Measurements from ENCODE around the gene FAM72C.
"Not testable (repeated sequence)": the region's sequence is repeated elsewhere in the genome, so short reads cannot be mapped to it uniquely, and the experiment has no call there.

Gene FAM72C

DNA sequence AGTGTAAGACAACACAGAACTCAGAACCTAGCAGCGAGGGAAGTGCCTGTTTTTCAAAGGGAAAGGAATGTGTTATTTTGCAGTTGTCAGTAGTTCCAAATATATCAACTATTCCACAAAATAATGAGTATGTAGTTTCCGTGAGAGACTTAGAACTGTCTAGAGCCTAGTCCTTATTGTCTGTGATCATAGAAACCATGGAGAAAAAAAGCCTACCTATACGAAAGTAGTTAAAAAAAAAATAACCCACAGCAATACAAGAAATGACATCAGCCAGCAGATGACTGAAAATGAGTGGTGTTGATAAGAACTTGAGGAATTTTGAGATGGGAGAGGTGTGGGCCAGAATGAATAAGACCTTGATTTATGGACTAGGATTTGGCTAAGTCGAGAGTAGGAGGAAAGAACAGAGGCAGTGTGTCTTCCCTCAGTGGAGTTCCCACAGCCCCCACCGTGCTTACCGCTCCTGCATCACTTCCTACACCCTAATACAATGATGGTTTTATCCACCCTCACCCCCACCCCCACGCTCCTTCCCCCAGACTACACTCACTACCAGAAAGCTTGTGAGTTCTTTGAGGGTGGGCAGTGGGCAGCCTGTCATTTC lies 21.6 kb upstream of the FAM72C start:
- H3K9me3 Mint-ChIP-seq; H3K27me3 Mint-ChIP-seq; H3K4me1 Mint-ChIP-seq (ENCODE audit: low read depth); H3K27ac Mint-ChIP-seq; H3K4me3 Mint-ChIP-seq; H3K36me3 Mint-ChIP-seq (ENCODE audit: low read depth); intact Hi-C loops (cut with micrococcal nuclease): not testable (repeated sequence)

DNA sequence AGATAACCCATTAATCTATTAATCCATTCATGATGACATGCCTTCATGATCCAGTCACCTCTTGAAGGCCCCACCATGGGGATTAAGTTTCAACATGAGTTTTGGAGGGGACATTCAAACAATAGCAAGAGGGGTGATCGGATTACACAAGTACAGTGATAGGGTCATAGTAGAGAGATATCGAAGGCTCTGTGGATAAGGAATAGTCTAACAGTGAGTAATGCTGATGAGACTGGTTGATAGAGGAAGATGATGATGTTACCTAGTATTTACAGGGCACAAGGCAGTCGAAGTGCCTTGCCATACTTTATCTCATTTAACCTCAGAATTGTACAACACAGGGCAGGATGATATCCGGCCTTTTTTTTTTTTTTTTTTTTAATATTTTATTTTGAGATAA lies 18.9 kb upstream of the FAM72C start:
- H3K27ac Mint-ChIP-seq; intact Hi-C loops (cut with micrococcal nuclease); H3K4me3 Mint-ChIP-seq; H3K36me3 Mint-ChIP-seq (ENCODE audit: low read depth); H3K9me3 Mint-ChIP-seq; H3K27me3 Mint-ChIP-seq; H3K4me1 Mint-ChIP-seq (ENCODE audit: low read depth): not testable (repeated sequence)

DNA sequence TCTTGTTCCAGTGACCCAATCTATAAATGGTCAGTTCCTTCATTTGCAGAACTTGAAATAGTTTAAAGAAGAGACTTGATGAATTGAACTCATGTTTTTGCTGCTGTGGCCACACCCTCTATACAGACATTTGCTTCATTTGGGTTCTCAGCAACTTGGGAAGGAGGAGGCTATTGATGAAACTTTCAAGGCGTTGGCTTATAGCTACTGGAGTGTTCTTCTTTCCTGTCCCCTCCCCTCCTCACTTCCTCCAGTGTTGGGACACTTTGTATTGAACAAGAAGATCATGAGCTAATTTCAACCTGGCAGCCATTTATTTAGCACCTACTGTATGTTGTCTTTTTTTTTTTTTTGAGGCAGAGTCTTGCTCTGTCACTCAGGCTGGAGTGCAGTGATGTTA lies 17.9 kb upstream of the FAM72C start:
- H3K27ac Mint-ChIP-seq; H3K27me3 Mint-ChIP-seq; intact Hi-C loops (cut with micrococcal nuclease); H3K4me1 Mint-ChIP-seq (ENCODE audit: low read depth); H3K4me3 Mint-ChIP-seq; H3K9me3 Mint-ChIP-seq; H3K36me3 Mint-ChIP-seq (ENCODE audit: low read depth): not testable (repeated sequence)

DNA sequence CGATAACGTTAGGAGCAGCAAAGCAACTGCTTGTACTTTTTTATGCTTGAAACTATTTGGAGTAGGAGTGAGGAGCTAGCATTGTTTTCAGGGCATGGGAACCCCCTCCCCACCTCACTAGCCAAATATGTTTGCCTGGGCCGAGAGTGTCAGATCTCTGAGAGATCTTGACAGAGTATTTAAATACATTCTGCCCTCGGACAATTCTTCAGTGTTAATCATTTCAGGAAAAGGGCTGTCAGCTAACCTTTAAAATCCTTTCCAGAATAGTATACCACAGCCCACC lies 17.6 kb upstream of the FAM72C start:
- intact Hi-C loops (cut with micrococcal nuclease), result not testable (repeated sequence)

GRCh38 chr1:143988602-143989426 lies 17.0 kb upstream of the FAM72C start:
- H3K4me1 Mint-ChIP-seq (ENCODE audit: low read depth); H3K4me3 Mint-ChIP-seq; H3K27me3 Mint-ChIP-seq; H3K9me3 Mint-ChIP-seq; intact Hi-C loops (cut with micrococcal nuclease); H3K36me3 Mint-ChIP-seq (ENCODE audit: low read depth); H3K27ac Mint-ChIP-seq: not testable (repeated sequence)

More for the DNA sequence above, 17.6 kb upstream of the FAM72C start:
- H3K9me3 Mint-ChIP-seq; H3K4me3 Mint-ChIP-seq; H3K4me1 Mint-ChIP-seq (ENCODE audit: low read depth); H3K27me3 Mint-ChIP-seq; H3K36me3 Mint-ChIP-seq (ENCODE audit: low read depth); H3K27ac Mint-ChIP-seq: not testable (repeated sequence)

DNA sequence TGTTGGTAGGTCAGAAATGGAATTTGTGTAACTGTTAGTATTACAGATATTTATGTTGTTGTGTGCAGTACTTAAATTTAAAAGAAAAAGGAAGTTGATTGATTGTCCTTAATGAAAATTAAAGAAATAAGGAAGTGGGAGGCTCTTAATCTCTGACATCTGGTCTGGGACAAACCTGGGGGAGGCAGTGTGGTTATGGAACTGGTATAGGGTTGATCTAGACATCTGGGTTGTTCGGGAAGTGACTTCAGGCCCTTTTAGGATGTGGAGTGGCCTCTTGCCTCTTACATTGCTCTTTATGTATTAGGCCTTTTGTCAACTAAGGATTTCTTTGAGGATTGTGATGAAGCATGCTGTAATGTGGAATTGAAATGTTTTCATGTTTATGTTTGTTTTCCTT lies 16.1 kb upstream of the FAM72C start:
- H3K36me3 Mint-ChIP-seq (ENCODE audit: low read depth); H3K27me3 Mint-ChIP-seq; intact Hi-C loops (cut with micrococcal nuclease); H3K27ac Mint-ChIP-seq; H3K4me3 Mint-ChIP-seq; H3K4me1 Mint-ChIP-seq (ENCODE audit: low read depth); H3K9me3 Mint-ChIP-seq: not testable (repeated sequence)

DNA sequence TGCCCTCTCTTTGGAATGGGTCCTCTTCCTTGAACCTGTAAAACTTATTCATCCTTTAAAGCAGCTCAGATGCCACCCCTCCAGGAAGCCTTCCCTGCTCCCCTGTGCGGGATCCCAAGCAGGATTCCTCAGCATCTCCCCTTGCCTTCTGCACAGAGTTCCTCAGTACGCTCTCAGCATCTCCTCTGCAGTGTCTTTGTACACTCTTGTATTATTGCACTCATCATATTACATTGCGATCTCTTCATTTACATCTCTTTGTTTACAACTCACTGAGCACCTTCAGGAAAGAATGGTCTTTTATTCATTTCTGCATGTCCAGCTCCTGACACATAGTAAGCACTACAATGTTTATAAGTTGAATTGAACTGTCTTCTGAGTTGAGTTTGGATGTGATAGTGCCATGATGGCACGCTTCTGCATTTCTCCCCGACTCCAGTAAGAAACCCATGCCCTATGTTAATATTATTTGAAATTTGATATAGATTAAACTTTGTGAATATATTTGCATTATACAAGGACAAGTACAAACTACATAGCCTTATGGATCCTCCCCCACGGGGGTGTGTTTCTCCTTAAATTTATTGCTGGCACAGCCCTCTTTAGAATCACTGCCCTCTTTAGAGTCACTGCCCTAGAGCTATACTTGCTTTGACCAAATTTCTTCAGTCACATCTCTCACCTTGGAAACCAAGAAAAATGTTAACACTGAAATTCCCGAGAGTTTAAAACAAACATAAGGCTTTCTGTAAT lies 13.1 kb upstream of the FAM72C start:
- H3K9me3 Mint-ChIP-seq; H3K4me1 Mint-ChIP-seq (ENCODE audit: low read depth); H3K27me3 Mint-ChIP-seq; H3K4me3 Mint-ChIP-seq; H3K27ac Mint-ChIP-seq; H3K36me3 Mint-ChIP-seq (ENCODE audit: low read depth); intact Hi-C loops (cut with micrococcal nuclease): not testable (repeated sequence)

DNA sequence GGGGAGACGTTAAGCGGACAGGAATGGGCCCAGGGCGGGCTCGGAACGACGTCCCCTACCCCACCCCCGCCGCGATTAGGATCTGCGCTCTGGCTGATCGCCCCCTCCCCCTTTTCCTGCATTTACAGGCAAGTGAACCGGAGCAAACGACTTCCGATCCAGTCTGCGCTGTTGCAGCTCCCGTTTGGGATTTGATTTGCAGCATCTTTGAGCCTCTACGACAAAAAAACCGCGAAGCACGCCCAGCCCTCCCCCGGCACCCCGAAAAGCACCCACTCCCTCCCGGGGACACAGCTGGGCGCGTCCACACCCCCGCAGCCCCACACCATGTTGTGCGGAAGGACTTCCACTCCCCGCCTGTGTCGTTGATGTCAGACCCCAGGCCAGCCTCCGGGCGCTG lies 2.6 kb upstream of the FAM72C start:
- H3K4me1 Mint-ChIP-seq (ENCODE audit: low read depth); H3K27me3 Mint-ChIP-seq; H3K9me3 Mint-ChIP-seq; H3K36me3 Mint-ChIP-seq (ENCODE audit: low read depth); intact Hi-C loops (cut with micrococcal nuclease): not testable (repeated sequence)
- Mint-ChIP-seq H3K4me3 (peak overlapping the region; percentile 88), H3K27ac (peak overlapping the region; percentile 78)

GRCh38 chr1:143973876-143974414 lies 2.2 kb upstream of the FAM72C start:
- H3K27ac Mint-ChIP-seq, result peak overlapping the region; percentile 78
- H3K9me3 Mint-ChIP-seq; intact Hi-C loops (cut with micrococcal nuclease); H3K4me1 Mint-ChIP-seq (ENCODE audit: low read depth); H3K27me3 Mint-ChIP-seq; H3K36me3 Mint-ChIP-seq (ENCODE audit: low read depth): not testable (repeated sequence)
- H3K4me3 Mint-ChIP-seq, result peak overlapping the region; percentile 88

- H3K27ac Mint-ChIP-seq; H3K9me3 Mint-ChIP-seq; H3K27me3 Mint-ChIP-seq; H3K4me1 Mint-ChIP-seq (ENCODE audit: low read depth); H3K4me3 Mint-ChIP-seq; intact Hi-C loops (cut with micrococcal nuclease); H3K36me3 Mint-ChIP-seq (ENCODE audit: low read depth): not testable (repeated sequence)
These were observed 1.1 kb upstream of the FAM72C start for GRCh38 chr1:143972753-143973326.

GRCh38 chr1:143965860-143966259 lies 5.9 kb downstream of the FAM72C start:
- H3K36me3 Mint-ChIP-seq (ENCODE audit: low read depth); intact Hi-C loops (cut with micrococcal nuclease); H3K4me1 Mint-ChIP-seq (ENCODE audit: low read depth); H3K27me3 Mint-ChIP-seq; H3K27ac Mint-ChIP-seq; H3K4me3 Mint-ChIP-seq; H3K9me3 Mint-ChIP-seq: not testable (repeated sequence)

- H3K36me3 Mint-ChIP-seq (ENCODE audit: low read depth); intact Hi-C loops (cut with micrococcal nuclease); H3K27me3 Mint-ChIP-seq; H3K4me3 Mint-ChIP-seq; H3K9me3 Mint-ChIP-seq; H3K27ac Mint-ChIP-seq; H3K4me1 Mint-ChIP-seq (ENCODE audit: low read depth): not testable (repeated sequence)
These were observed 7.5 kb downstream of the FAM72C start for GRCh38 chr1:143964294-143964693.

- H3K27ac Mint-ChIP-seq; intact Hi-C loops (cut with micrococcal nuclease); H3K27me3 Mint-ChIP-seq; H3K36me3 Mint-ChIP-seq (ENCODE audit: low read depth); H3K9me3 Mint-ChIP-seq; H3K4me1 Mint-ChIP-seq (ENCODE audit: low read depth); H3K4me3 Mint-ChIP-seq: not testable (repeated sequence)
These were observed 15.9 kb downstream of the FAM72C start for GRCh38 chr1:143955930-143956329.

- H3K36me3 Mint-ChIP-seq (ENCODE audit: low read depth); H3K4me3 Mint-ChIP-seq; H3K27me3 Mint-ChIP-seq; H3K9me3 Mint-ChIP-seq; intact Hi-C loops (cut with micrococcal nuclease); H3K27ac Mint-ChIP-seq; H3K4me1 Mint-ChIP-seq (ENCODE audit: low read depth): not testable (repeated sequence)
These were observed 18.9 kb downstream of the FAM72C start for GRCh38 chr1:143952913-143953312.

Measured in dendritic cell treated with granulocyte-macrophage colony-stimulating factor and Interleukin-4, amounts not matched to agents 40 ng/mL and 50 ng/mL, for 4 days (primary cell).